Psoas muscle (tissue), 8 donors: ENCODE measurements around the gene ID3. TPM values are rescaled to one million over a fixed set of nuclear protein-coding genes. Genes with fewer than 3 reads are reported as not detected.

Source experiments
- ATAC-seq, 4 donors: fragments of 200-7000 bp; cut with Tn5 transposase; one replicate each; pipeline ENCODE4 v1.9.1; 2020; ENCODE audit warnings: moderate library complexity in 3 of 4, mild to moderate bottlenecking in 2 of 4
- DNase-seq, 2 donors: peaks; one replicate each; pipeline ENCODE4 v3.0.0-alpha.2; 2020
- H3K27ac ChIP-seq: fragments of 200-600 bp; one replicate; pipeline ENCODE4 v1.8.0; 2022
- H3K27me3 ChIP-seq, 3 donors: fragments of 200-600 bp in 1 of 3; one replicate each; pipeline versions ENCODE4 v1.6.1 to v1.8.0; 2013 to 2022; ENCODE audit warnings: low read length in 2 of 3, mild to moderate bottlenecking in 2 of 3, moderate library complexity in 1 of 3; ENCODE audit not compliant: insufficient read depth in 3 of 3
- H3K36me3 ChIP-seq, 2 donors: fragments of 200-600 bp in 1 of 2; one replicate each; pipeline versions ENCODE4 v1.6.1 to v1.8.0; 2013 to 2022; ENCODE audit warnings: low read depth in 1 of 2, mild to moderate bottlenecking in 1 of 2, moderate library complexity in 1 of 2; ENCODE audit not compliant: insufficient read depth in 1 of 2
- H3K4me1 ChIP-seq: fragments of 200-600 bp; one replicate; pipeline ENCODE4 v1.8.0; 2022
- H3K4me3 ChIP-seq: fragments of 200-600 bp; one replicate; pipeline ENCODE4 v1.8.0; 2022; ENCODE audit warnings: mild to moderate bottlenecking
- H3K9me3 ChIP-seq: fragments of 200-600 bp; one replicate; pipeline ENCODE4 v1.8.0; 2022
- WGBS, 3 donors: extraction: QIAGEN DNeasy Blood & Tissue Kit; methylation state at CpG; one replicate each; pipeline versions ENCODE4 v1.1.6 to v1.1.7; 2013; 5-methylcytosine and 5-hydroxymethylcytosine counted together
- intact Hi-C, 2 donors: fragments of 100-400 bp; cut with DNase I; formaldehyde crosslinking; loops; one replicate each; pipeline versions ENCODE4 v1.11.0 to v1.14.2; 2022
- polyA plus RNA-seq, 3 donors: library from polyadenylated mRNA; stranded (reverse); fragments of 200-250 nt; gene quantifications; one replicate each; pipeline ENCODE4 v1.2.3, GENCODE V29; 2013
- total RNA-seq, 4 donors: library from RNA; stranded (reverse); fragmentation: NEBNext Ultra II Directional in 2 of 4; extraction: Animal tissue kit (Norgen Biotek cat#: 25700) in 2 of 4; gene quantifications; one replicate each; pipeline versions ENCODE4 v1.2.1 to v1.2.4, GENCODE V29; 2021 to 2023
- TF ChIP-seq, protein P1 (sequence below): fragments of 200-600 bp; IDR thresholded peaks from one replicate; pipeline ENCODE4 v1.8.0; 2022; ENCODE audit warnings: antibody characterized with exemption
- donor health status: healthy with polysubstance abuse.
- donor health status: DM: no; HTN: no; CAD: no; lungs with moderate emphysema.
- donor health status: Bipolar disorder and iron deficiency.
- donor health status: healthy.
- donor health status: DM: yes; HTN: yes; CAD: no.
- donor health status: DM: no; HTN: no; CAD: no.
- donor health status: DM: no; HTN: no; CAD: no.
- donor health status: DM: yes; HTN: yes; CAD: no.

Gene ID3
- total and polyA plus RNA-seq, 7 donors: 17.8 to 126 (median 66.8) TPM

DNA sequence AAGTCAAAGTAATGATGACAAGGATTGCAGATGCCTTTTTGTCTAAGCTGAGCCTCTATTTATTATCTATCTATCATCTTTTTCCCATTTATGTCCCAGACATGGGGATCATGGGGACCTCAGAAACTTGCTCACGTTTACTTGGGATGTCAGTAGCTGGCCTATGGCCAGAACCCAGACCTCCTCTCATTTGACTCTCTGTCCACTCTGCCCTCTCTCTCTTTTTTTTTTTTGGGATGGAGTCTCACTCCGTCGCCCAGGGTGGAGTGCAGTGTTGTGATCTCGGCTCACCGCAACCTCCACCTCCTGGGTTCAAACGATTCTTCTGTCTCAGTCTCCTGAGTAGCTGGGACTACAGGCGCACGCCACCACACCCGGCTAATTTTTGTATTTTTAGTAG lies 3.7 kb upstream of the ID3 start:
- 51 to 61% (median 55%) methylated on average over 9 of the region's 9 CpGs for WGBS, 3 donors
- no peak for DNase-seq
- ATAC-seq: no peak

DNA sequence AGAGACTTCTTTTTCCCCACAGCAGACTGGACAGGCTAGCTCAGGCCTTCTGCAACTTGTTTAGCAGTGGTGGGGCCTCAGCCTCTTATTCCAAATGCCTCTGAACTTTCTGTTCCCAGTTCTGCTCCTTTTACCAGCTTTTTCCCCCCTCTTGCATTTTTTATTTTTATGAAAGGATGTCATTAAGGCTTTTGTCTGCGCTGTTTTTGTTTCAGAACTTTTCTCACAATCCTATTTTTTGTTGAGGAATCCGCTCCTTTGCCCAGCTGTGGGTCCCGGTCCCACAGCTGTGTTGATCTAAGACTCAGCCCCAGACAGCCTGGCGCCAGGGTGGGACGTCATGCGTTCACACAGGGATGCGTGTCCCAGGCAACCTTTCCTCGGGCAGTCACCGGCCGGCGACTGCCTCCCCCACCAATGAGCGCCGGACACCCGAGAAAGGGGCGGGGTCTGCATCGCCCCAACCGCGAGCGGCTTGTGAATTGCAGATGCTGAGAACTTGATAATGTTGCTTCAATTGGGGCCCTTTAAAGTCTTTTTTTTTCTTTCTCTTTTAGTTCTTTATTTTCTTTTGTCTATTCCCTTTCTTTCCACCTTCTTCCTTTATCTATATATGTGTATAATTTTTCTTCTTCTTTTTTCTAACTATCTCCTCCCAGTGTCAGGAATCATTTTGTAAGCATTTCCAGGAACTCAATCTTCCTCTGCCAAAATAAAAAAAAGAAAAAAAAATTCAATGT lies 3.0 kb upstream of the ID3 start:
- Histone ChIP-seq H3K9me3 (no peaks in the 10 kb centered on the region), H3K27me3 (no peaks in the 10 kb centered on the region), H3K36me3 (peaks cover 0 to 4% of the 10 kb centered on the region in 2 donors), H3K4me1 (peaks cover 25% of the 10 kb centered on the region), H3K4me3 (peak overlapping the region; percentile 74), H3K27ac (peak overlapping the region; percentile 79)
- DNase-seq (peak; percentile 97), ATAC-seq (peak; percentile 84 to 88 (median 86))
- 1 to 3% (median 2%) methylated on average over 19 of the region's 19 CpGs for WGBS, 3 donors
- intact Hi-C loops: no loop called here
- TF ChIP-seq, protein P1, sequence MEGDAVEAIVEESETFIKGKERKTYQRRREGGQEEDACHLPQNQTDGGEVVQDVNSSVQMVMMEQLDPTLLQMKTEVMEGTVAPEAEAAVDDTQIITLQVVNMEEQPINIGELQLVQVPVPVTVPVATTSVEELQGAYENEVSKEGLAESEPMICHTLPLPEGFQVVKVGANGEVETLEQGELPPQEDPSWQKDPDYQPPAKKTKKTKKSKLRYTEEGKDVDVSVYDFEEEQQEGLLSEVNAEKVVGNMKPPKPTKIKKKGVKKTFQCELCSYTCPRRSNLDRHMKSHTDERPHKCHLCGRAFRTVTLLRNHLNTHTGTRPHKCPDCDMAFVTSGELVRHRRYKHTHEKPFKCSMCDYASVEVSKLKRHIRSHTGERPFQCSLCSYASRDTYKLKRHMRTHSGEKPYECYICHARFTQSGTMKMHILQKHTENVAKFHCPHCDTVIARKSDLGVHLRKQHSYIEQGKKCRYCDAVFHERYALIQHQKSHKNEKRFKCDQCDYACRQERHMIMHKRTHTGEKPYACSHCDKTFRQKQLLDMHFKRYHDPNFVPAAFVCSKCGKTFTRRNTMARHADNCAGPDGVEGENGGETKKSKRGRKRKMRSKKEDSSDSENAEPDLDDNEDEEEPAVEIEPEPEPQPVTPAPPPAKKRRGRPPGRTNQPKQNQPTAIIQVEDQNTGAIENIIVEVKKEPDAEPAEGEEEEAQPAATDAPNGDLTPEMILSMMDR: no peak

More for the DNA sequence above, 3.7 kb upstream of the ID3 start:
- Histone ChIP-seq H3K4me3 (no peak overlapping the region), H3K27ac (peak overlapping the region; percentile 79), H3K9me3 (no peaks in the 10 kb centered on the region), H3K27me3 (no peaks in the 10 kb centered on the region), H3K36me3 (no peaks in the 10 kb centered on the region), H3K4me1 (peaks cover 25% of the 10 kb centered on the region)
- TF ChIP-seq, protein P1: no peak
- intact Hi-C loops: no loop called here

DNA sequence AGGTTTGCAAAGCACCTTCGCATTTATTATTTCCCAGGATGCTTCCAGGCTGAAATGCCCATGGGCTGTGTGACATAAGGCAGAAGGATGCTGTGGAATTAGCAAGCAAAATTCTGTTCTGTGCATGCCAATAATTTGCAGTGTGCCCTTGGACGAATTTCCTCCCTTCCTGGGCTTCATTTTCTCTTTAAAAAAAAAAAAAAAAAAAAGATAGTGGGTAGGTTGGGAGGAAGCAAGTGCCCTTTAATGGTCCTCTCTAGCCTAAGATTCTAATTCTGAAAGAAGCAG lies 2.5 kb upstream of the ID3 start:
- ATAC-seq (no peak), DNase-seq (no peak)
- Histone ChIP-seq H3K4me3 (peak overlapping the region; percentile 74), H3K27ac (peak overlapping the region; percentile 79), H3K4me1 (peaks cover 25% of the 10 kb centered on the region), H3K36me3 (peaks cover 0 to 9% of the 10 kb centered on the region in 2 donors), H3K9me3 (no peaks in the 10 kb centered on the region), H3K27me3 (no peaks in the 10 kb centered on the region)
- WGBS, 3 donors: 44 to 48% (median 44%) methylated on average over 2 of the region's 2 CpGs
- intact Hi-C loops: no loop called here
- TF ChIP-seq, protein P1: no peak

DNA sequence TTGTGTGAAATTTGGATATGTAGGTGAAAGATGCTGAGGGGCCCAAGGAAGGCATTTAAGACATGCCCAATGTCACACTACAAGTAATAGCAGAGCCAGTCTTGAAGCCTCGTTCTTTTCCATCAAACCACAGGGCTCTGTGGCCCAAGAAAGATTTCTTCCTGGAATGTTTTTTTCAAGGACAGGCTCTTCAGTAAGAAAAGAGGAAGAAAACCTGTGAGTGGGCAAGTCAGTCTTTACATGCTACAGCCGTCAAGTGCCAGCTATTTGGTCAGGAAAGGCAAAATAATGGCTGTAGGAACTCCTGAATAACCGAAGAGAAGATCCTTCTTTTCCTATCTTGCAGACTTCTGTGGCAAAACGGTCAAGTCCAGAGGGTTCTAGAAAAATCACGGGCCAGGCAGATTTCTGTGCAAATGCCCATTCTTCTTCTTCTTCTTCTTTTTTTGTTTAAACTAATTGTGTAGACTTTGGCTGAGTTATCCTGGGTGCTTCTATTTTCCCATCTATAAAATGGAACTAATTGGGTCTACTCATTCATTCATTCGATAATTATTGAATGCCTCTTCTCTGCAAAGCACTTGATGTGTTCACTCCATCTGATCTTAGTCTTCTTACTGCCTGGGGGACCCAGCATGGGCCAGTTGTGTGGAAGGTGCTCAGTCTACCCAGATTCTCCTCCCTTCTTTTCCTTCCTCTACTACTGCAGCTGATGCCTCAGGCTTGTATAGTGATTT lies 1.9 kb upstream of the ID3 start:
- peak overlapping the region; percentile 74 for H3K4me3 ChIP-seq
- H3K27me3 ChIP-seq: no peaks in the 10 kb centered on the region
- H3K36me3 ChIP-seq: peaks cover 0 to 9% of the 10 kb centered on the region in 2 donors
- H3K4me1 ChIP-seq: peaks cover 28% of the 10 kb centered on the region
- TF ChIP-seq, protein P1: no peak
- H3K27ac ChIP-seq: peak overlapping the region; percentile 79
- 53 to 64% (median 54%) methylated on average over 6 of the region's 6 CpGs for WGBS, 3 donors
- ATAC-seq (no peak), DNase-seq (no peak)
- H3K9me3 ChIP-seq: no peaks in the 10 kb centered on the region
- intact Hi-C loops: no loop called here
